Measurements from ENCODE around the gene UBQLNL.

The UBQLNL gene

GRCh38 chr11:5524756-5525155 lies 8.3 kb upstream of the UBQLNL start:
- ATAC-seq = no peak
- Mint-ChIP-seq H3K9me3 (no peaks in the 10 kb centered on the region), H3K27ac (no peak overlapping the region), H3K4me3 (no peak overlapping the region), H3K4me1 (no peaks in the 10 kb centered on the region), H3K36me3 (no peaks in the 10 kb centered on the region)
- no peak for DNase-seq (ENCODE audit: low spot score in 2 of 2)

GRCh38 chr11:5522308-5522707 lies 5.8 kb upstream of the UBQLNL start:
- Mint-ChIP-seq H3K27ac (no peak overlapping the region), H3K4me3 (no peak overlapping the region), H3K9me3 (no peaks in the 10 kb centered on the region), H3K4me1 (no peaks in the 10 kb centered on the region), H3K36me3 (no peaks in the 10 kb centered on the region)
- ATAC-seq (no peak), DNase-seq (ENCODE audit: low spot score in 2 of 2) (no peak)

- ATAC-seq = no peak
- no peaks in the 10 kb centered on the region for H3K4me1 Mint-ChIP-seq
- no peaks in the 10 kb centered on the region for H3K9me3 Mint-ChIP-seq
These were observed 5.0 kb upstream of the UBQLNL start for GRCh38 chr11:5521540-5521939.

GRCh38 chr11:5514841-5515240 lies 1.7 kb downstream of the UBQLNL start:
- no peak for DNase-seq (ENCODE audit: low spot score in 2 of 2)
- Mint-ChIP-seq H3K9me3 (no peaks in the 10 kb centered on the region), H3K4me1 (no peaks in the 10 kb centered on the region), H3K36me3 (no peaks in the 10 kb centered on the region), H3K4me3 (no peak overlapping the region), H3K27ac (no peak overlapping the region)
- ATAC-seq = peak; percentile 36

More at GRCh38 chr11:5521540-5521939, 5.0 kb upstream of the UBQLNL start:
- H3K27ac Mint-ChIP-seq = no peak overlapping the region
- H3K4me3 Mint-ChIP-seq = no peak overlapping the region
- no peaks in the 10 kb centered on the region for H3K36me3 Mint-ChIP-seq
- DNase-seq (ENCODE audit: low spot score in 2 of 2) = no peak

GRCh38 chr11:5509803-5510202 lies 6.7 kb downstream of the UBQLNL start, which contains the start of gene UBQLN3:
Gene UBQLN3, minus strand, starts transcription at chr11:5509957. Its CDS starts 399 bp downstream, at chr11:5509558.
- ATAC-seq (no peak), DNase-seq (ENCODE audit: low spot score in 2 of 2) (no peak)
- H3K4me1 Mint-ChIP-seq = no peaks in the 10 kb centered on the region
- H3K4me3 Mint-ChIP-seq = no peak within 1 kb of the TSS
- H3K36me3 Mint-ChIP-seq = no peaks in the 10 kb centered on the region
- H3K27ac Mint-ChIP-seq = no peak within 1 kb of the TSS
- H3K9me3 Mint-ChIP-seq = no peaks in the 10 kb centered on the region

- H3K27ac Mint-ChIP-seq = no peak overlapping the region
- no peak overlapping the region for H3K4me3 Mint-ChIP-seq
- DNase-seq (ENCODE audit: low spot score in 2 of 2) (no peak), ATAC-seq (no peak)
- H3K4me1 Mint-ChIP-seq = no peaks in the 10 kb centered on the region
- no peaks in the 10 kb centered on the region for H3K36me3 Mint-ChIP-seq
- H3K9me3 Mint-ChIP-seq = no peaks in the 10 kb centered on the region
These were observed 7.9 kb downstream of the UBQLNL start for GRCh38 chr11:5508605-5509004.

- Mint-ChIP-seq H3K4me3 (no peak overlapping the region), H3K4me1 (no peaks in the 10 kb centered on the region), H3K27ac (no peak overlapping the region), H3K9me3 (no peaks in the 10 kb centered on the region), H3K36me3 (no peaks in the 10 kb centered on the region)
- no peak for DNase-seq (ENCODE audit: low spot score in 2 of 2)
- ATAC-seq = peak; percentile 14
These were observed 8.6 kb downstream of the UBQLNL start for GRCh38 chr11:5507933-5508305.

- Mint-ChIP-seq H3K36me3 (no peaks in the 10 kb centered on the region), H3K4me3 (no peak overlapping the region), H3K9me3 (no peaks in the 10 kb centered on the region), H3K27ac (no peak overlapping the region), H3K4me1 (no peaks in the 10 kb centered on the region)
- ATAC-seq (no peak), DNase-seq (ENCODE audit: low spot score in 2 of 2) (no peak)
These were observed 9.1 kb downstream of the UBQLNL start for GRCh38 chr11:5507177-5507932.

- Mint-ChIP-seq H3K4me3 (no peak overlapping the region), H3K27ac (no peak overlapping the region), H3K36me3 (no peaks in the 10 kb centered on the region), H3K9me3 (no peaks in the 10 kb centered on the region), H3K4me1 (no peaks in the 10 kb centered on the region)
- ATAC-seq = no peak
- DNase-seq (ENCODE audit: low spot score in 2 of 2) = no peak
These were observed 11.0 kb downstream of the UBQLNL start for GRCh38 chr11:5505363-5506048.

- Mint-ChIP-seq H3K9me3 (no peaks in the 10 kb centered on the region), H3K4me3 (no peak overlapping the region), H3K27ac (no peak overlapping the region), H3K36me3 (no peaks in the 10 kb centered on the region), H3K4me1 (no peaks in the 10 kb centered on the region)
- DNase-seq (ENCODE audit: low spot score in 2 of 2) (no peak), ATAC-seq (no peak)
These were observed 12.0 kb downstream of the UBQLNL start for GRCh38 chr11:5504403-5504921.

- no peaks in the 10 kb centered on the region for H3K4me1 Mint-ChIP-seq
- H3K36me3 Mint-ChIP-seq = no peaks in the 10 kb centered on the region
- no peak for DNase-seq (ENCODE audit: low spot score in 2 of 2)
- H3K27ac Mint-ChIP-seq = no peak overlapping the region
- ATAC-seq = no peak
- H3K4me3 Mint-ChIP-seq = no peak overlapping the region
- no peaks in the 10 kb centered on the region for H3K9me3 Mint-ChIP-seq
These were observed 16.1 kb downstream of the UBQLNL start for GRCh38 chr11:5500393-5500801.

- ATAC-seq (no peak), DNase-seq (ENCODE audit: low spot score in 2 of 2) (no peak)
- H3K4me1 Mint-ChIP-seq = no peaks in the 10 kb centered on the region
- H3K36me3 Mint-ChIP-seq = no peaks in the 10 kb centered on the region
- no peaks in the 10 kb centered on the region for H3K9me3 Mint-ChIP-seq
- H3K27ac Mint-ChIP-seq = no peak overlapping the region
- no peak overlapping the region for H3K4me3 Mint-ChIP-seq
These were observed 16.8 kb downstream of the UBQLNL start for GRCh38 chr11:5499671-5500070.

GRCh38 chr11:5489576-5490357 lies 26.7 kb downstream of the UBQLNL start:
- DNase-seq (ENCODE audit: low spot score in 2 of 2) = no peak
- H3K4me1 Mint-ChIP-seq = no peaks in the 10 kb centered on the region
- no peak overlapping the region for H3K4me3 Mint-ChIP-seq
- no peak overlapping the region for H3K27ac Mint-ChIP-seq
- no peaks in the 10 kb centered on the region for H3K36me3 Mint-ChIP-seq
- no peak for ATAC-seq
- no peaks in the 10 kb centered on the region for H3K9me3 Mint-ChIP-seq

GRCh38 chr11:5488798-5489399 lies 27.6 kb downstream of the UBQLNL start:
- no peak overlapping the region for H3K4me3 Mint-ChIP-seq
- ATAC-seq (peak; percentile 12), DNase-seq (ENCODE audit: low spot score in 2 of 2) (no peak)
- no peaks in the 10 kb centered on the region for H3K9me3 Mint-ChIP-seq
- H3K4me1 Mint-ChIP-seq = no peaks in the 10 kb centered on the region
- H3K27ac Mint-ChIP-seq = no peak overlapping the region
- H3K36me3 Mint-ChIP-seq = no peaks in the 10 kb centered on the region

- Mint-ChIP-seq H3K27ac (no peak within 1 kb of the TSS), H3K4me3 (no peak within 1 kb of the TSS), H3K36me3 (no peaks in the 10 kb centered on the region), H3K9me3 (no peaks in the 10 kb centered on the region), H3K4me1 (no peaks in the 10 kb centered on the region)
- DNase-seq (ENCODE audit: low spot score in 2 of 2) (no peak), ATAC-seq (no peak)
These were observed 28.1 kb downstream of the UBQLNL start, which contains the start of gene OR52D1 for GRCh38 chr11:5488385-5488784. Gene OR52D1, plus strand, starts transcription at chr11:5488685. Its CDS starts 22 bp downstream, at chr11:5488707.
